Lung (tissue), 12 donors: Measurements from ENCODE around the gene CCDC86. TPM values are rescaled to one million over a fixed set of nuclear protein-coding genes. Genes with fewer than 3 reads are reported as not detected.

ENCODE experiments used
- ATAC-seq: fragments of 200-7000 bp; cut with Tn5 transposase; one replicate; pipeline ENCODE4 v1.9.1; 2020; ENCODE audit warnings: moderate number of reproducible peaks; ENCODE audit not compliant: insufficient read depth, low FRiP score
- DNase-seq, 3 donors: peaks; one replicate each; pipeline ENCODE4 v3.0.0-alpha.2; 2013 to 2017
- H3K27ac ChIP-seq, 2 donors: one replicate each; pipeline ENCODE4 v1.5.1; 2013; ENCODE audit warnings: mild to moderate bottlenecking in 2 of 2, moderate library complexity in 2 of 2, control low read depth in 1 of 2, inconsistent platforms in 1 of 2, low read depth in 1 of 2, low read length in 1 of 2
- H3K27me3 ChIP-seq, 3 donors: one replicate each; pipeline ENCODE4 v1.5.1; 2013; ENCODE audit warnings: low read length in 2 of 3; ENCODE audit not compliant: control insufficient read depth in 3 of 3, insufficient read depth in 3 of 3
- H3K36me3 ChIP-seq, 4 donors: one replicate each; pipeline ENCODE4 v1.5.1; 2013; ENCODE audit warnings: low read length in 4 of 4, mild to moderate bottlenecking in 1 of 4, moderate library complexity in 1 of 4; ENCODE audit not compliant: control insufficient read depth in 4 of 4, insufficient read depth in 4 of 4
- H3K4me1 ChIP-seq, 5 donors: one replicate each; pipeline ENCODE4 v1.5.1; 2013; ENCODE audit warnings: low read length in 5 of 5, mild to moderate bottlenecking in 2 of 5, moderate library complexity in 1 of 5; ENCODE audit not compliant: control insufficient read depth in 5 of 5, insufficient read depth in 5 of 5
- H3K4me3 ChIP-seq: one replicate; pipeline ENCODE4 v1.5.1; 2013; ENCODE audit warnings: mild to moderate bottlenecking, control low read depth, moderate library complexity
- H3K9ac ChIP-seq, 2 donors: one replicate each; pipeline ENCODE4 v1.5.1; 2013; ENCODE audit warnings: low read length in 2 of 2, control low read depth in 1 of 2; ENCODE audit not compliant: insufficient read depth in 1 of 2
- H3K9me3 ChIP-seq, 4 donors: one replicate each; pipeline ENCODE4 v1.5.1; 2013; ENCODE audit warnings: low read length in 3 of 4, mild to moderate bottlenecking in 1 of 4, moderate library complexity in 1 of 4; ENCODE audit not compliant: control insufficient read depth in 4 of 4, insufficient read depth in 3 of 4
- WGBS, 2 donors: extraction: QIAGEN DNeasy Blood & Tissue Kit; methylation state at CpG; one replicate each; pipeline ENCODE4 v1.1.7; 2013; 5-methylcytosine and 5-hydroxymethylcytosine counted together
- polyA plus RNA-seq, 2 donors: library from polyadenylated mRNA; stranded (reverse); fragments of 200-250 nt; gene quantifications; one replicate each; pipeline ENCODE4 v1.2.1, GENCODE V29; 2013
- total RNA-seq, 2 donors: library from RNA; depleted of rRNA in 1 of 2; stranded (reverse); fragments of >200 nt in 1 of 2; gene quantifications; one replicate each; pipeline ENCODE4 v1.2.1, GENCODE V29; 2014 to 2021
- TF ChIP-seq, protein P1 (sequence below): IDR thresholded peaks from 2 replicates; pipeline ENCODE4 v1.5.1; 2012; ENCODE audit warnings: mild to moderate bottlenecking; ENCODE audit errors: control extremely low read depth, extremely low read depth
- donor health status: control.
- donor health status: control.
- donor health status: Bipolar disorder and iron deficiency.
- donor health status: healthy.
- donor health status: DM: yes; HTN: yes; CAD: no.

Gene CCDC86
- total and polyA plus RNA-seq, 4 donors = 8.7 to 25.0 (median 15.0) TPM

DNA sequence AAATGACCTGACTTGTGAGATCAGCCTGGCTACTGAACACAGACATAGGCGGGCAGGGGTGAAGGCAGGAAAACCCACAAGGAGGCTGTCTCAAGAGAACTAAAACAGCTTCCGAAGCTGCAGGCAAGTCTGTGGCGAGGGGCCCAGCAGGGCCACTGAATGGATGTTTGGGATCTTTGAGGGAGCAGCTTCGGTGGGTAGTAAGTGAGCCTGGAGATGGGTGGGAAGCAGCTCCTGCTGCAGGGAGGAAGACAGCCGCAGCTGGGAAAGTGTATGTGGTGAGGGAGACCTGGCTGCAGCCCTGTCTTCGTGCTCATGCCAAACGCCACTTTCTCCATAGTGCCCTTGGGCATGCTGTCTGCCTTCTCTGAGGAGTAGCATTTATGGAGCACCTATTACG is 3.4 kb downstream of the CCDC86 start:
- Histone ChIP-seq H3K27ac (no peak overlapping the region), H3K4me1 (peaks cover 4 to 32% (median 17%) of the 10 kb centered on the region in 5 donors), H3K4me3 (no peak overlapping the region), H3K9ac (no peak overlapping the region), H3K36me3 (peaks cover 0 to 27% (median 5%) of the 10 kb centered on the region in 4 donors), H3K27me3 (no peaks in the 10 kb centered on the region), H3K9me3 (no peaks in the 10 kb centered on the region)
- TF ChIP-seq, protein P1, sequence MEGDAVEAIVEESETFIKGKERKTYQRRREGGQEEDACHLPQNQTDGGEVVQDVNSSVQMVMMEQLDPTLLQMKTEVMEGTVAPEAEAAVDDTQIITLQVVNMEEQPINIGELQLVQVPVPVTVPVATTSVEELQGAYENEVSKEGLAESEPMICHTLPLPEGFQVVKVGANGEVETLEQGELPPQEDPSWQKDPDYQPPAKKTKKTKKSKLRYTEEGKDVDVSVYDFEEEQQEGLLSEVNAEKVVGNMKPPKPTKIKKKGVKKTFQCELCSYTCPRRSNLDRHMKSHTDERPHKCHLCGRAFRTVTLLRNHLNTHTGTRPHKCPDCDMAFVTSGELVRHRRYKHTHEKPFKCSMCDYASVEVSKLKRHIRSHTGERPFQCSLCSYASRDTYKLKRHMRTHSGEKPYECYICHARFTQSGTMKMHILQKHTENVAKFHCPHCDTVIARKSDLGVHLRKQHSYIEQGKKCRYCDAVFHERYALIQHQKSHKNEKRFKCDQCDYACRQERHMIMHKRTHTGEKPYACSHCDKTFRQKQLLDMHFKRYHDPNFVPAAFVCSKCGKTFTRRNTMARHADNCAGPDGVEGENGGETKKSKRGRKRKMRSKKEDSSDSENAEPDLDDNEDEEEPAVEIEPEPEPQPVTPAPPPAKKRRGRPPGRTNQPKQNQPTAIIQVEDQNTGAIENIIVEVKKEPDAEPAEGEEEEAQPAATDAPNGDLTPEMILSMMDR = no peak
- WGBS, 2 donors = 89 to 93% methylated on average over 8 of the region's 8 CpGs
- DNase-seq (no peak), ATAC-seq (no peak)

GRCh38 chr11:60847281-60847680 is 5.4 kb downstream of the CCDC86 start:
- Histone ChIP-seq H3K4me3 (no peak overlapping the region), H3K4me1 (peaks cover 0 to 20% (median 9%) of the 10 kb centered on the region in 5 donors), H3K27me3 (no peaks in the 10 kb centered on the region), H3K36me3 (peaks cover 2 to 32% (median 13%) of the 10 kb centered on the region in 4 donors), H3K9ac (no peak overlapping the region), H3K27ac (no peak overlapping the region), H3K9me3 (no peaks in the 10 kb centered on the region)
- no peak for DNase-seq
- 76% methylated on average over 13 of the region's 13 CpGs for WGBS, 2 donors
- no peak for ATAC-seq
- TF ChIP-seq, protein P1 = no peak

DNA sequence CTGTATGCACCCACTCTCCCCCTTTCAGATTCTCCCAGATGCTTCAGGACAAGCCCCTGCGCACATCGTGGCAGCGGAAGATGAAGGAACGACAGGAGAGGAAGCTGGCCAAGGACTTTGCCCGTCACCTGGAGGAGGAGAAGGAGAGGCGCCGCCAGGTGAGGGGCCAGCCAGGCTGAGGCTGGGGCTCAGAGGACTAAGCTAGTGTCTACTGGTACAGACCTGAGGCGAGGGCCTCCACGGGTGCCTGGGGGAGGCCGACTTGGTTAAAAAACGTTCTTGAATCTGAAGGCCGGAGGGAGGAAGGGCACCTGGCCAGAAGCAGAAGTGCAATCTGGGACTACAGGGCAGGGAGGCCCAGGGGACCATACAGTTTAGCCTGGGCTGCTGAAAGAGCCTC is 6.0 kb downstream of the CCDC86 start:
- WGBS, 2 donors = 89 to 94% methylated on average over 12 of the region's 12 CpGs
- no peaks in the 10 kb centered on the region for H3K27me3 ChIP-seq
- peaks cover 0 to 3% (median 0%) of the 10 kb centered on the region in 4 donors for H3K9me3 ChIP-seq
- H3K4me3 ChIP-seq = no peak overlapping the region
- no peak overlapping the region for H3K27ac ChIP-seq
- peaks cover 0 to 16% (median 8%) of the 10 kb centered on the region in 5 donors for H3K4me1 ChIP-seq
- TF ChIP-seq, protein P1 = no peak
- peaks cover 2 to 32% (median 13%) of the 10 kb centered on the region in 4 donors for H3K36me3 ChIP-seq
- no peak for DNase-seq
- ATAC-seq = no peak
- H3K9ac ChIP-seq = no peak overlapping the region

DNA sequence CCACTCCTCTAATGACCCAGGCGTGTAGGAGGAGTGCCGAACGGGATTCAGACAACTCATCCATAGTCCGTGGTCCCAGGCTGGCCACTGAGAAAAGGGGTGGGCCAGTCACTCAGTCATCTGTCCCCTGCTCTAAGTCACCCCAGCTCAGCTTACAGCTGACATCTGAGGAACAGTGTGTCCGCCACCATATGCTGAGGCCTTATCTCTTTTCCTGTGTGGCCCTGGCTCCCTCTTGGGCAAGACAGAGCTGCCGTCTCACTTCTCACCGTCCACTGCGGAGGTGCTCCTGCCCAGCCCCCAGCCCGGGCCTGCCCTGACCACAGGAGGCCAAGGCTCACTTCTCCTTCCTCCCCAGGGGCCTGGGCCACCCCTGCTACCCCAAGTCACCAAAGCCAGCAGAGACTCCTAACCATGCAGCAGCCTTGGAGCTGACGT is 6.8 kb downstream of the CCDC86 start:
- no peak for ATAC-seq
- 78 to 84% methylated on average over 10 of the region's 10 CpGs for WGBS, 2 donors
- Histone ChIP-seq H3K9me3 (peaks cover 0 to 3% (median 0%) of the 10 kb centered on the region in 4 donors), H3K4me3 (no peak overlapping the region), H3K27me3 (peaks cover 0 to 7% (median 0%) of the 10 kb centered on the region in 3 donors), H3K27ac (no peak overlapping the region), H3K36me3 (peaks cover 2 to 32% (median 13%) of the 10 kb centered on the region in 4 donors), H3K4me1 (peaks cover 0 to 9% (median under 1%) of the 10 kb centered on the region in 5 donors), H3K9ac (no peak overlapping the region)
- no peak for DNase-seq
- TF ChIP-seq, protein P1 = no peak
